H1 (cell line): ENCODE measurements around the gene ELMO1. TPM values are rescaled to one million over a fixed set of nuclear protein-coding genes. Genes with fewer than 3 reads are reported as not detected.

Experiments
- BACH1 ChIP-seq: IDR thresholded peaks from 2 replicates; pipeline ENCODE4 v1.6.1; 2012; ENCODE audit warnings: low read length, improper control_type of control experiment
- CBX5 ChIP-seq: fragments of 300-800, 300-1000 bp; sonication (generic); IDR thresholded peaks from 2 replicates; pipeline ENCODE4 v1.7.1; 2016; ENCODE audit warnings: antibody characterized with exemption, low read length, low read depth
- EGR1 ChIP-seq: IDR thresholded peaks from 2 replicates; pipeline ENCODE4 v1.6.1; 2011; ENCODE audit warnings: low read depth, low read length, borderline replicate concordance
- TAF1 ChIP-seq: IDR thresholded peaks from 2 replicates; pipeline ENCODE4 v1.6.1; 2011; ENCODE audit warnings: mild to moderate bottlenecking, low read depth, low read length
- polyA plus RNA-seq, 7 experiments: library from polyadenylated mRNA; depleted of rRNA in 3 of 7; stranded (reverse) in 5 of 7; unstranded in 2 of 7; fragments of >200 nt in 5 of 7; fragments of 200-250 nt in 2 of 7; gene quantifications; 1 replicate in 5 of 7; 2 replicates in 1 of 7; 4 replicates in 1 of 7; pipeline versions ENCODE4 v1.2.1 to v1.2.3, GENCODE V29; 2011 to 2013; ENCODE audit warnings: missing spikeins in 2 of 7, mixed read lengths in 2 of 7
- total RNA-seq: library from RNA; stranded (reverse); fragmentation: NEBNext Ultra II Directional; extraction: Animal tissue kit (Norgen Biotek cat#: 25700); gene quantifications from 2 replicates; pipeline ENCODE4 v1.2.1, GENCODE V29; 2021

ELMO1 gene
- total and polyA plus RNA-seq, 2 of the 8 experiments (the other 6 are each of a cell fraction or from before 2014, with no cell fraction given), result 18.4 to 21.0 TPM

DNA sequence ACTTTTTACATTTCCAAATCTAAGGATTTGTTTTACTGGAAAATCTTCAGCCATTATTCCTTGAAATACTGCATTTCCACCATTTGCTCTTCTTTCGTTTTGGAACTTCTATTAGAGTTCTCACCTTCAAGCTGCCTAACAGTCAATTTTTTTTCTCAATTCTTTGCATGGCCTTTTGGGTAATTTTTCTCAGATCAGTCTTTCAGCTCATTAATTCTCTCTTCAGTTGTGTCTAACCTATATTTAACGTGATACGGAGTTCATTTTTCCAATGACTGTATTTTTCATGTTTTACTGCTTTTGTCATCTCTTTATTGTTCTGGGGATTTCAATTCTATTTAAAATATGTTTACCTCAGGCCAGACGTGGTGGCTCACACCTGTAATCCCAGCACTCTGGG lies 600.7 kb downstream of the ELMO1 start (continued):
- TF ChIP-seq BACH1, result no peak
- no peak for TF ChIP-seq CBX5
- no peak for TF ChIP-seq EGR1
- TF ChIP-seq TAF1, result no peak
